Glutamatergic neuron (in vitro differentiated cells): ENCODE data around the gene LMO2. TPM values are rescaled to one million over a fixed set of nuclear protein-coding genes. Genes with fewer than 3 reads are reported as not detected.

Source experiments
- DNase-seq: peaks from one replicate; pipeline ENCODE4 v3.0.0; 2022
- H3K27ac Mint-ChIP-seq: one replicate; pipeline ENCODE4 v1.8.0; 2020; ENCODE audit warnings: mild to moderate bottlenecking, mixed read lengths, inconsistent platforms; ENCODE audit not compliant: unreplicated experiment
- H3K27me3 Mint-ChIP-seq: one replicate; pipeline ENCODE4 v1.8.0; 2020; ENCODE audit warnings: mild to moderate bottlenecking, moderate library complexity, mixed read lengths, inconsistent platforms; ENCODE audit not compliant: unreplicated experiment
- H3K36me3 Mint-ChIP-seq: one replicate; pipeline ENCODE4 v1.8.0; 2020; ENCODE audit warnings: mild to moderate bottlenecking, mixed read lengths, inconsistent platforms; ENCODE audit not compliant: unreplicated experiment
- H3K4me1 Mint-ChIP-seq: one replicate; pipeline ENCODE4 v1.8.0; 2020; ENCODE audit warnings: mild to moderate bottlenecking, low read depth, mixed read lengths, inconsistent platforms; ENCODE audit not compliant: unreplicated experiment
- H3K4me3 Mint-ChIP-seq: one replicate; pipeline ENCODE4 v1.8.0; 2020; ENCODE audit warnings: mild to moderate bottlenecking, mixed read lengths, inconsistent platforms; ENCODE audit not compliant: unreplicated experiment
- H3K9me3 Mint-ChIP-seq: one replicate; pipeline ENCODE4 v1.8.0; 2020; ENCODE audit warnings: mild to moderate bottlenecking, moderate library complexity, mixed read lengths, inconsistent platforms; ENCODE audit not compliant: unreplicated experiment
- total RNA-seq: library from RNA; stranded (reverse); fragmentation: NEBNext Ultra II Directional; extraction: Animal tissue kit (Norgen Biotek cat#: 25700); gene quantifications from one replicate; pipeline ENCODE4 v1.2.1, GENCODE V29; 2021; ENCODE audit not compliant: unreplicated experiment
- TF ChIP-seq, protein P1 (sequence below): fragments of 200-600 bp; sonication (generic); IDR thresholded peaks from one replicate; pipeline ENCODE4 v1.5.0; 2021; ENCODE audit not compliant: partially characterized antibody, unreplicated experiment

Gene LMO2
- total RNA-seq, 1 donor from 2014 or later = 2.7 TPM

DNA sequence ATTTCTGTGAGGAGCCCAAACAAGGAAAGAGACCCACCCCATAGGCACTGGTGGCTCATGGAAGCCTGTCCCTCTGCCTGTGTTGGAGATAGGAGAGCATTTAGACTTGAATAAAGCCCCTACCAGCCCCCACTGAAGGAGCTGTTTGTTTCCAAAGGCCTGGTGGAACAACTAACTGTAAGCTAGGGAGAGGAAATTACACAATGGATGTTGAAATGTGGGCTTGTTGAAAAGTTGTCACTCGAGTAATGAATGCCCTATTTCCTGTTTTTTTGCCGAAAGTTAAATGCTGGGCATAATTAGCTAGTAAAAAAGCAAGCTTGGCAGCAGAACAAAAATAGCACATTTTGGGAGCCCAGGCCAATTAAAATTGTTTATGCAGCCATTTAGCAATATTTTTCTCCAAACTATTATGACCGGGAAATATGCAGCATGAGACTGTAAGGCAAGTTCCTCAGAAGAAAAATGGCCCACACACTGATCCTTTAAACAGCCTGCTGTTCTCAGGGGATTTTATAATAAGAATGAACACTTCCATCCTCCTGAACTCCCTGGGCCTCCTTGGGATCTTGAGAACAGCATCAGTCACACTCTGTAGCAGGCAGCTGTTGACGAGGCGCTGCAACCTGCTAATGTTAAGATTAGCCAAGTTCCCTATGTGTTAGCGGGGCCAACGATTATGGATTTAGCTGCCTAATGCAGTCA lies 38.6 kb upstream of the LMO2 start:
- no peak overlapping the region for H3K27ac Mint-ChIP-seq
- H3K4me3 Mint-ChIP-seq = no peak overlapping the region
- TF ChIP-seq, protein P1, sequence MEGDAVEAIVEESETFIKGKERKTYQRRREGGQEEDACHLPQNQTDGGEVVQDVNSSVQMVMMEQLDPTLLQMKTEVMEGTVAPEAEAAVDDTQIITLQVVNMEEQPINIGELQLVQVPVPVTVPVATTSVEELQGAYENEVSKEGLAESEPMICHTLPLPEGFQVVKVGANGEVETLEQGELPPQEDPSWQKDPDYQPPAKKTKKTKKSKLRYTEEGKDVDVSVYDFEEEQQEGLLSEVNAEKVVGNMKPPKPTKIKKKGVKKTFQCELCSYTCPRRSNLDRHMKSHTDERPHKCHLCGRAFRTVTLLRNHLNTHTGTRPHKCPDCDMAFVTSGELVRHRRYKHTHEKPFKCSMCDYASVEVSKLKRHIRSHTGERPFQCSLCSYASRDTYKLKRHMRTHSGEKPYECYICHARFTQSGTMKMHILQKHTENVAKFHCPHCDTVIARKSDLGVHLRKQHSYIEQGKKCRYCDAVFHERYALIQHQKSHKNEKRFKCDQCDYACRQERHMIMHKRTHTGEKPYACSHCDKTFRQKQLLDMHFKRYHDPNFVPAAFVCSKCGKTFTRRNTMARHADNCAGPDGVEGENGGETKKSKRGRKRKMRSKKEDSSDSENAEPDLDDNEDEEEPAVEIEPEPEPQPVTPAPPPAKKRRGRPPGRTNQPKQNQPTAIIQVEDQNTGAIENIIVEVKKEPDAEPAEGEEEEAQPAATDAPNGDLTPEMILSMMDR = no peak
- peaks cover 17% of the 10 kb centered on the region for H3K36me3 Mint-ChIP-seq
- DNase-seq = no peak
- peaks cover 7% of the 10 kb centered on the region for H3K27me3 Mint-ChIP-seq
- peaks cover 10% of the 10 kb centered on the region for H3K4me1 Mint-ChIP-seq
- peaks cover 16% of the 10 kb centered on the region for H3K9me3 Mint-ChIP-seq

DNA sequence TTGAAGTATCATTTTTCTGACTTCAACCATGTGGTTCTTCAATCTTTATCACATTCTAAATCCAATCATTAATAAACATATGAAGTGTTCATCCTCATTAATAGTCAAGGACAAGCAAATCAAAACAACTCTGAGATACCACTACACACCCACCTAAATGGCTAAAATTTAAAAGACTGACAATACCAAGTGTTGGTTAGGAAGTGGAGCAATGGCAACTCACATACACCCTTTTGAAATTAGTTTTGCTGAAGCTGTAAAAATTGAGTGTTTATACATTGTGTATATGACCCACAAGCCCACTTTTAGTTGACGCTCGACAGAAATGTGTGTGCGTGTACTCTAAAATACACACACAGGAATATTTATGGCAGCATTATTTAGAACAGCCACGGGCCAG lies 36.7 kb upstream of the LMO2 start:
- peaks cover 9% of the 10 kb centered on the region for H3K9me3 Mint-ChIP-seq
- H3K36me3 Mint-ChIP-seq = peaks cover 17% of the 10 kb centered on the region
- DNase-seq = no peak
- TF ChIP-seq, protein P1 = no peak
- H3K4me1 Mint-ChIP-seq = peaks cover 2% of the 10 kb centered on the region
- peaks cover 2% of the 10 kb centered on the region for H3K27me3 Mint-ChIP-seq
- no peak overlapping the region for H3K4me3 Mint-ChIP-seq
- no peak overlapping the region for H3K27ac Mint-ChIP-seq

DNA sequence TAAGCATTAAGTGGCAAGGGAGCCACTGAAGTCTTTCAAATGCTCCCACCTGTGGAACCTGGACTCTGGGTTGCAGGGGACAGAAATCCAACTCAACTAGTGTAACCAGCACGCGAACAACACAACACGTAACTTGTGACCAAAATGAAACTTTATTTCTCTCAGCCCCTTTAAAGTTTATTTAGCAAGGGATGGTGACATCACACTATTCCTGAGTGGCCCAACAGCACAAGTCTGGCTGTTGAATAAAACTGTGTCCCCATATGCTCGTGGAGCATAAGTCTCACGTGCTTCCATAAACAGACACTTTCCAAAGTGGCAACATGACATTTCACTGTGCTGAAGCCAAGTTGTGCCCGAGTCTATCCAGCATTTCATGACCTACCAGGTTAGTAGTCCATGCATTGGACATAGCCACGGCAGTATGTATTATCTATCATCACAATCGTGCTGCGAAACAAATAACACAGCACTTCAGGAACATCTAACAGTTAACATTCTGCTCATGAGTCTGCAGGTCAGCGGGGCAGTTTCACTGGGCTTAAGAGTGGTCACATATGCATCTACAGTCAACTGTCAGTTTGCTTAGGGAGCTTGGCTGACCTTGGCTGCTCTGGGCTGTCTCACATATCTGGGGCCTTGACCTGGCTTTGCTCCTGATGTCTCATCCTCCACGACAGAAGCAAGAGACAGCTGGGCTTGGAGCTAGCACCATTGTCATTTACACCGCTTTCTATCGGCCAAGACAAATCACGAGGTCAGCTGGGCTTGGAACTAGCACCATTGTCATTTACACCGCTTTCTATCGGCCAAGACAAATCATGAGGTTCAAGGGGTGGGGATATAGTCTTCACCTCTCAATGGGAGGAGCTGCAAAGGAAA lies 35.0 kb upstream of the LMO2 start:
- H3K27ac Mint-ChIP-seq = no peak overlapping the region
- TF ChIP-seq, protein P1 = no peak
- H3K36me3 Mint-ChIP-seq = peaks cover 9% of the 10 kb centered on the region
- peaks cover 5% of the 10 kb centered on the region for H3K9me3 Mint-ChIP-seq
- H3K4me3 Mint-ChIP-seq = no peak overlapping the region
- H3K27me3 Mint-ChIP-seq = peaks cover 2% of the 10 kb centered on the region
- peaks cover 2% of the 10 kb centered on the region for H3K4me1 Mint-ChIP-seq
- DNase-seq = no peak

DNA sequence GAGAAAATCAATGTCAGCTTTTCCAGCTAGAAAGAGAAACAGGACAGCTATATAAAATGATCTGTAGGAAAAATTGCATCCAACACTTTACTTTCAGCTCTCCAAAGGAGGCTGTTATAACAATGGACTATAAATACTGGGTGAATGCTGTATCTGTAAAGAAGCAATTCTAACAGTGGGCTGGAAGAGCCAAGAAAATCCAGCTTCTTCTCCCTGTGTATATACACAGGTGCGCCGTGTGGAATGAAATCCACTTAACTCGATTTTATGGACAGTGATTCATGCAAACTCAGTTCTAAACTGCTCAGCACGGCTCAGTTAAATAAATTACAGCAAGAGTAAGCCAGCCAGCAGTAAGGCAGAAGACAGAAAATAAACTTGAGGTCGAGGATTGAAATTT lies 32.5 kb upstream of the LMO2 start:
- Mint-ChIP-seq H3K4me3 (no peak overlapping the region), H3K27ac (no peak overlapping the region), H3K36me3 (no peaks in the 10 kb centered on the region), H3K4me1 (peaks cover 9% of the 10 kb centered on the region), H3K27me3 (peaks cover 4% of the 10 kb centered on the region), H3K9me3 (peaks cover 4% of the 10 kb centered on the region)
- DNase-seq = no peak
- TF ChIP-seq, protein P1 = no peak

DNA sequence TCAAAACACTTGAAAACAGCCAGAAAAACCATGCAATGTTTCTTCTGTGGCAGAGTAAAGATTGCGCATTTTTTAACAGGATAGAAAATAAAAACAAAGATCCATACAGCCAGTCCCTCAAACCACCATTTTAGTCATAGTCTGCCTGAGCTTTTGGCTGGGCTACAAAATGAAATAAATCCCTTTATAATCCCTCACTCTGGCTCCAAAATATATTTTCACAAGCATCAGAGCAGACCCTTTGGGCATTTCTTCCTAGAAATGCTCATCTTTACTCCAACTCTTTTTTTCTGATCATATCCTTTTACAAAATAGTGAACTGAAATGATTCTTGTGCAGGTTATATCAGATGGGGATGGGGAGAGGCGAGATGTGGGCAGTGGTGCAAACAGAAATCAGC lies 31.8 kb upstream of the LMO2 start:
- H3K27ac Mint-ChIP-seq = no peak overlapping the region
- peaks cover 9% of the 10 kb centered on the region for H3K4me1 Mint-ChIP-seq
- peaks cover 4% of the 10 kb centered on the region for H3K9me3 Mint-ChIP-seq

More for the DNA sequence above, 31.8 kb upstream of the LMO2 start:
- no peak overlapping the region for H3K4me3 Mint-ChIP-seq
- no peak for DNase-seq
- no peaks in the 10 kb centered on the region for H3K36me3 Mint-ChIP-seq
- TF ChIP-seq, protein P1 = no peak
- H3K27me3 Mint-ChIP-seq = peaks cover 4% of the 10 kb centered on the region
